GM12874 (cell line): Measurements from ENCODE around the gene GNLY.

Source experiments
- TF ChIP-seq, protein P1 (sequence below): IDR thresholded peaks from 2 replicates; pipeline ENCODE4 v1.5.1; 2011; ENCODE audit warnings: low read depth, mild to moderate bottlenecking, control low read depth, low read length, moderate library complexity; ENCODE audit not compliant: insufficient read depth

Gene GNLY

GRCh38 chr2:85734015-85734414, 39.9 kb downstream of the GNLY start:
- TF ChIP-seq, protein P1, sequence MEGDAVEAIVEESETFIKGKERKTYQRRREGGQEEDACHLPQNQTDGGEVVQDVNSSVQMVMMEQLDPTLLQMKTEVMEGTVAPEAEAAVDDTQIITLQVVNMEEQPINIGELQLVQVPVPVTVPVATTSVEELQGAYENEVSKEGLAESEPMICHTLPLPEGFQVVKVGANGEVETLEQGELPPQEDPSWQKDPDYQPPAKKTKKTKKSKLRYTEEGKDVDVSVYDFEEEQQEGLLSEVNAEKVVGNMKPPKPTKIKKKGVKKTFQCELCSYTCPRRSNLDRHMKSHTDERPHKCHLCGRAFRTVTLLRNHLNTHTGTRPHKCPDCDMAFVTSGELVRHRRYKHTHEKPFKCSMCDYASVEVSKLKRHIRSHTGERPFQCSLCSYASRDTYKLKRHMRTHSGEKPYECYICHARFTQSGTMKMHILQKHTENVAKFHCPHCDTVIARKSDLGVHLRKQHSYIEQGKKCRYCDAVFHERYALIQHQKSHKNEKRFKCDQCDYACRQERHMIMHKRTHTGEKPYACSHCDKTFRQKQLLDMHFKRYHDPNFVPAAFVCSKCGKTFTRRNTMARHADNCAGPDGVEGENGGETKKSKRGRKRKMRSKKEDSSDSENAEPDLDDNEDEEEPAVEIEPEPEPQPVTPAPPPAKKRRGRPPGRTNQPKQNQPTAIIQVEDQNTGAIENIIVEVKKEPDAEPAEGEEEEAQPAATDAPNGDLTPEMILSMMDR: no peak

DNA sequence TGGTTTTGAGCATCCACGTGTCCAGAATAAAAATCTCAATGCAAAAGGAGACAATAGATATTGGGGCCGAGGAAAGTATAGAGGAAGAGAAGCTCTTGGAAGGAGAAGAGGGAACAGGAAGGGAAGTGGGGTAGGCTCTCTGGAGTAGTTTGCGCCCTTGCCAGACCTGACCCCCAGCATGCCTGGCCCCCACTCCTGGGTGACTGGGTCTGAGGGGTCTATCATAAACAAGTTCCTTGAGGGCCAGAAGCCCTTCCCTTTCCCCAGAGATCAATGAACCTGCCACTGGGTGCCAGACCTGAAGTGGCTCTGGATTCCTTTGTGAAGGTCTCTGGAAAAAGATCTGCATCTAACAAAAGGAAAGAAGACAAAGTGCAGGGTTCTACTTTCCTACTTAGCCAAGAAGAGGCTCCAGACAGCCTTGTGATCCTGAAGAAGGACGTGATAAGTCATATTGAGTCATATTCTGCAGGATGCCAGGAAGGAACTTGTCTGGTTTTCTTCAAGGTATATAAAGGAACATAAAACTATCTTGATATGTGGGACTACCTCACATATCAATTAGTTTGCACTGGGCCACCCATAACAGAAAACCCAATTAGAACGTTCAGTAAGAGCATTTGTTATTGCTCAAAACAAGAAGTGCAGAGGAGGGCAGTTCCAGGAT, 40.9 kb downstream of the GNLY start:
- TF ChIP-seq, protein P1: no peak

- TF ChIP-seq, protein P1: no peak
Measured at GRCh38 chr2:85735691-85736090, 41.5 kb downstream of the GNLY start.

- TF ChIP-seq, protein P1: no peak
Measured at GRCh38 chr2:85736456-85737355, 42.5 kb downstream of the GNLY start.

GRCh38 chr2:85737481-85737880, 43.3 kb downstream of the GNLY start:
- TF ChIP-seq, protein P1: no peak

DNA sequence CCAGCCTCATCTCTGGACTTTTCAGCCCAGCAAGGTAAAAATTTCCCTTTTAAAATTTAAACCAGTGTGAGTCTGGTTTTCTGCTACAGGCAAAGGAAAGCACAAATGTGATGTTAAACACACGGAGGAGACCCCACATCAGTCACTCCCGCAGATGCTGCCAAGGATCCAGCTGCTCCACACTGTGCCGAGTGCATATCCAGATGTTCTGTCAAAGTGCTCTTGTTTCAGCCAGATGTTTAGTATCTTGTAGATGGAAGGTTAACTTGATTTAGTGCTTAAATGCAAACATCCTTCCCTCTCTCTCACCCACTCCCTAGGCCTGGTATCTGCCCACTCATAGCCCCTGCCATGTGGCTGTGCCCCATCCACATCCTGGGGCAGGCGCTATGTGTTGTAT, 43.8 kb downstream of the GNLY start:
- TF ChIP-seq, protein P1: no peak

DNA sequence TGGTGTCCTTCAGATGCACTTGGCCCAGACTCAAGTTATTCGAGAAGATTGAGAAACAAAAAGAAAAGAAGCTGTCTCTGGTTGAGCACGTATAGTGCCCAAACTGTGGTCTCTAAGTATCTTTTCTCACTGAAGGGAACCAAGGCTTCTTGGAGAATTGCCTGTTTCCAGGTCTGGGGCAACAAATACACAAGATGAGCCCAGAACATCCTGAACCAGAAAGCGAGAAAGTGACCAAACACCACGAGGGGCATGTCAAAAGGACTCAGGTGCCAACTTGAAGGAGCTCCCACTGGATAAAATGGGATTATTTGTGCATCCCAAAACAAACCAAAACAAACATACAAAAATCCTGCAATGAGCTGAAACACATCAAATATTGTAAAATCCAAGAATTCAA, 46.0 kb downstream of the GNLY start:
- TF ChIP-seq, protein P1: no peak
